Vagina (tissue), 2 donors: ENCODE measurements around the gene SCAPER. TPM values are rescaled to one million over a fixed set of nuclear protein-coding genes. Genes with fewer than 3 reads are reported as not detected.

Experiments
- DNase-seq, 2 donors: peaks; one replicate each; pipeline ENCODE4 v3.0.0-alpha.2; 2017; ENCODE audit errors: extremely low spot score in 2 of 2
- H3K27ac ChIP-seq: fragments of 200-600 bp; sonication (generic); one replicate; pipeline ENCODE4 v1.5.1; 2019
- H3K27me3 ChIP-seq: fragments of 200-600 bp; sonication (generic); one replicate; pipeline ENCODE4 v1.5.1; 2019
- H3K36me3 ChIP-seq, 2 donors: fragments of 200-600 bp; sonication (generic); one replicate each; pipeline ENCODE4 v1.5.1; 2017 to 2019
- H3K4me1 ChIP-seq: fragments of 200-600 bp; sonication (generic); one replicate; pipeline ENCODE4 v1.5.1; 2019
- H3K4me3 ChIP-seq, 2 donors: fragments of 200-600 bp; sonication (generic); 1 replicate in 1 of 2; 2 replicates in 1 of 2; pipeline ENCODE4 v1.5.1; 2016 to 2019
- H3K9me3 ChIP-seq: fragments of 200-600 bp; sonication (generic); one replicate; pipeline ENCODE4 v1.5.1; 2019
- CTCF ChIP-seq, 3 experiments: fragments of 450-650 bp in 2 of 3; fragments of 200-600 bp in 1 of 3; sonication (generic) in 1 of 3; IDR thresholded peaks; one replicate each; pipeline ENCODE4 v1.5.1; 2017 to 2019; ENCODE audit warnings: antibody characterized with exemption in 3 of 3, mild to moderate bottlenecking in 2 of 3, moderate library complexity in 2 of 3
- POLR2A ChIP-seq, 2 donors: fragments of 450-650 bp; IDR thresholded peaks; one replicate each; pipeline ENCODE4 v1.6.1; 2017; ENCODE audit warnings: antibody characterized with exemption in 2 of 2, mild to moderate bottlenecking in 2 of 2, moderate library complexity in 2 of 2
- POLR2AphosphoS5 ChIP-seq, 2 donors: sonication (generic); formaldehyde crosslinking; IDR thresholded peaks; one replicate each; pipeline ENCODE4 v1.9.0; 2017; ENCODE audit warnings: antibody characterized with exemption in 2 of 2, mild to moderate bottlenecking in 2 of 2, low read depth in 1 of 2; ENCODE audit not compliant: insufficient read depth in 1 of 2
- intact Hi-C: fragments of 100-400 bp; cut with DNase I; formaldehyde crosslinking; loops from one replicate; pipeline ENCODE4 v1.15.1; 2023
- total RNA-seq: library from RNA; depleted of rRNA; stranded (reverse); fragments of >200 nt; gene quantifications from one replicate; pipeline ENCODE4 v1.2.3, GENCODE V29; 2016

The SCAPER gene
- total RNA-seq, 1 donor from 2014 or later: 51.3 TPM

- H3K36me3 ChIP-seq: no peaks in the 10 kb centered on the region
- no peaks in the 10 kb centered on the region for H3K27me3 ChIP-seq
- H3K4me1 ChIP-seq: no peaks in the 10 kb centered on the region
- H3K27ac ChIP-seq: no peak overlapping the region
- H3K9me3 ChIP-seq: no peaks in the 10 kb centered on the region
- no peak for DNase-seq
- intact Hi-C loops: no loop called here
- TF ChIP-seq CTCF (IDR thresholded peaks at IDR 0.05) (no peak), POLR2AphosphoS5 (IDR thresholded peaks at IDR 0.05; ENCODE audit: insufficient read depth in 1 of 2, low read depth in 1 of 2) (no peak), POLR2A (IDR thresholded peaks at IDR 0.05) (no peak)
- H3K4me3 ChIP-seq: no peak overlapping the region
These were observed 546.0 kb downstream of the SCAPER start for GRCh38 chr15:76359152-76359551.

- no peak for DNase-seq
- Histone ChIP-seq H3K27ac (no peak overlapping the region), H3K27me3 (no peaks in the 10 kb centered on the region), H3K4me3 (no peak overlapping the region), H3K36me3 (no peaks in the 10 kb centered on the region), H3K4me1 (no peaks in the 10 kb centered on the region), H3K9me3 (no peaks in the 10 kb centered on the region)
- intact Hi-C loops: no loop called here
- TF ChIP-seq POLR2AphosphoS5 (IDR thresholded peaks at IDR 0.05; ENCODE audit: insufficient read depth in 1 of 2, low read depth in 1 of 2) (no peak), POLR2A (IDR thresholded peaks at IDR 0.05) (no peak), CTCF (IDR thresholded peaks at IDR 0.05) (no peak)
These were observed 546.7 kb downstream of the SCAPER start for GRCh38 chr15:76358453-76358852.

GRCh38 chr15:76354823-76355440 lies 550.2 kb downstream of the SCAPER start:
- Histone ChIP-seq H3K36me3 (no peaks in the 10 kb centered on the region), H3K9me3 (no peaks in the 10 kb centered on the region), H3K27me3 (no peaks in the 10 kb centered on the region), H3K4me1 (no peaks in the 10 kb centered on the region), H3K27ac (no peak overlapping the region), H3K4me3 (no peak overlapping the region)
- intact Hi-C loops: no loop called here
- no peak for TF ChIP-seq POLR2AphosphoS5 (IDR thresholded peaks at IDR 0.05; ENCODE audit: insufficient read depth in 1 of 2, low read depth in 1 of 2)
- no peak for TF ChIP-seq CTCF (IDR thresholded peaks at IDR 0.05)
- no peak for TF ChIP-seq POLR2A (IDR thresholded peaks at IDR 0.05)
- no peak for DNase-seq

GRCh38 chr15:76353903-76354302 lies 551.2 kb downstream of the SCAPER start:
- no peaks in the 10 kb centered on the region for H3K9me3 ChIP-seq
- H3K27ac ChIP-seq: no peak overlapping the region
- intact Hi-C loops: no loop called here
- no peaks in the 10 kb centered on the region for H3K27me3 ChIP-seq
- no peak for DNase-seq
- H3K36me3 ChIP-seq: no peaks in the 10 kb centered on the region
- TF ChIP-seq CTCF (IDR thresholded peaks at IDR 0.05) (no peak), POLR2A (IDR thresholded peaks at IDR 0.05) (no peak), POLR2AphosphoS5 (IDR thresholded peaks at IDR 0.05; ENCODE audit: insufficient read depth in 1 of 2, low read depth in 1 of 2) (no peak)
- H3K4me1 ChIP-seq: no peaks in the 10 kb centered on the region
- no peak overlapping the region for H3K4me3 ChIP-seq

GRCh38 chr15:76353023-76353577 lies 552.0 kb downstream of the SCAPER start:
- no peak for DNase-seq
- no peaks in the 10 kb centered on the region for H3K36me3 ChIP-seq
- no peaks in the 10 kb centered on the region for H3K9me3 ChIP-seq
- no peaks in the 10 kb centered on the region for H3K4me1 ChIP-seq
- no peaks in the 10 kb centered on the region for H3K27me3 ChIP-seq
- no peak overlapping the region for H3K4me3 ChIP-seq
- intact Hi-C loops: no loop called here
- no peak for TF ChIP-seq POLR2AphosphoS5 (IDR thresholded peaks at IDR 0.05; ENCODE audit: insufficient read depth in 1 of 2, low read depth in 1 of 2)
- no peak for TF ChIP-seq CTCF (IDR thresholded peaks at IDR 0.05)
- H3K27ac ChIP-seq: no peak overlapping the region
